ENCODE results near the gene ACTL10. TPM values are rescaled to one million over a fixed set of nuclear protein-coding genes. Genes with fewer than 3 reads are reported as not detected.

Gene ACTL10
- total and polyA plus RNA-seq, 2 of the 4 experiments (the other 2 are of a cell fraction): 0.18 to 0.43 TPM

GRCh38 chr20:33684533-33685327, 18.0 kb downstream of the ACTL10 start (continued):
- TF ChIP-seq CEBPB (IDR thresholded peaks at IDR 0.05; ENCODE audit: low read depth, low read length) (no peak), BHLHE40 (IDR thresholded peaks at IDR 0.05; ENCODE audit: low read depth, low read length) (no peak)

GRCh38 chr20:33685328-33686099, 18.8 kb downstream of the ACTL10 start:
- Histone ChIP-seq H3K9me3 (ENCODE audit: control insufficient read depth, insufficient read depth, low read length) (no peaks in the 10 kb centered on the region), H2BK5ac (ENCODE audit: low read depth, low read length, poor library complexity, severe bottlenecking) (no peak overlapping the region), H4K5ac (ENCODE audit: low read depth, low read length) (no peak overlapping the region), H2AFZ (replicated peaks; ENCODE audit: low read length, poor library complexity) (peak overlapping the region; percentile 88), H4K91ac (ENCODE audit: insufficient read depth, low read depth, low read length) (no peak overlapping the region), H4K8ac (ENCODE audit: low read depth in 2 of 2, low read length in 2 of 2) (peak overlapping the region; percentile 27 to 66; a peak in 1 of 4 replicates), H3K9me1 (ENCODE audit: insufficient read depth, low read length) (peaks cover 18% of the 10 kb centered on the region; the same call in 1 of the 2 replicates), H3K4me3 (ENCODE audit: insufficient read depth, low read depth, low read length) (peak overlapping the region; percentile 41), H3K4me1 (ENCODE audit: control insufficient read depth, insufficient read depth, low read length) (peaks cover 11% of the 10 kb centered on the region), H3K4me2 (ENCODE audit: low read depth, low read length) (peak overlapping the region; percentile 83), H3K56ac (ENCODE audit: extremely low read depth, insufficient read depth, low read length) (no peak overlapping the region), H3K36me3 (ENCODE audit: control insufficient read depth, insufficient read depth, low read length) (no peaks in the 10 kb centered on the region), H3K9ac (ENCODE audit: low read depth, low read length) (peak overlapping the region; percentile 81), H3K27ac (ENCODE audit: insufficient read depth, low read length) (peak overlapping the region; percentile 49; the same call in 1 of the 2 replicates), H3K23ac (ENCODE audit: low read depth, low read length) (peak overlapping the region; percentile 82), H4K20me1 (ENCODE audit: insufficient read depth, low read length) (peaks cover 16% of the 10 kb centered on the region), H3K27me3 (ENCODE audit: control insufficient read depth, insufficient read depth, low read length) (no peaks in the 10 kb centered on the region), H2AK9ac (replicated peaks; ENCODE audit: low read depth, low read length, poor library complexity) (peak overlapping the region; percentile 92), H2AK5ac (ENCODE audit: low read depth, low read length) (peak overlapping the region; percentile 65; the same call in 1 of the 2 replicates), H3K14ac (replicated peaks; ENCODE audit: low read depth, low read length) (peak overlapping the region; percentile 91), H2BK15ac (ENCODE audit: low read depth, low read length) (no peak overlapping the region), H3K79me1 (ENCODE audit: low read depth in 1 of 2, low read length in 2 of 2) (peaks cover 7 to 42% of the 10 kb centered on the region in 2 experiments; a peak in 2 of 4 replicates), H3K18ac (ENCODE audit: low read depth, low read length) (no peak overlapping the region), H2BK20ac (ENCODE audit: low read depth, low read length) (no peak overlapping the region), H3K4ac (ENCODE audit: low read depth, low read length) (peak overlapping the region; percentile 74; the same call in 1 of the 2 replicates), H2BK120ac (ENCODE audit: low read depth, low read length) (no peak overlapping the region)
- ChIA-PET POLR2A (ENCODE audit: unreplicated experiment) (no interaction called here), CTCF (no interaction called here)
- dilution Hi-C loops (cut with HindIII; ENCODE audit: low sequenced_read_pairs, unreplicated experiment): no loop called here
- 1% methylated on average over 28 of the region's 53 CpGs; no CpG with 5 or more reads in 1 of the 2 experiments for WGBS, 2 experiments (ENCODE audit: extremely low coverage in 2 of 2, insufficient read length in 1 of 2)
- ATAC-seq (ENCODE audit: low read depth) (peak; percentile 27), DNase-seq (no peak)
- intact Hi-C loops (cut with micrococcal nuclease): loop anchor here (1.0 kb wide), 1 partner anchor 35 kb away; the partner anchor contains the start of gene PXMP4
- BruUV-seq (replicated peaks): no TSS peak
- in situ Hi-C loops (cut with MboI; ENCODE audit: low sequenced_read_pairs): no loop called here
- no peak for TF ChIP-seq ELK1 (IDR thresholded peaks at IDR 0.05; ENCODE audit: borderline replicate concordance, low read depth, low read length)
- 0 out of 2 replicates have a peak, but pooled peaks have one; percentile 15 for TF ChIP-seq MXI1 (IDR thresholded peaks at IDR 0.05; ENCODE audit: borderline replicate concordance, low read depth, low read length)
